A673 (cell line): ENCODE results near the gene SKAP1.

Source experiments
- EZH2 ChIP-seq: fragments of 200-600 bp; sonication (generic); IDR thresholded peaks from 2 replicates; pipeline ENCODE4 v1.6.1; 2017; ENCODE audit warnings: borderline replicate concordance, low read depth, mild to moderate bottlenecking, mixed read lengths, antibody characterized with exemption, low read length; ENCODE audit not compliant: poor library complexity, severe bottlenecking
- TF ChIP-seq, protein P1 (sequence below): fragments of 300-800, 200-600 bp; sonication (generic); conservative IDR thresholded peaks from 2 replicates; pipeline ENCODE4 v1.5.1; 2017; ENCODE audit warnings: low read depth, mild to moderate bottlenecking, antibody characterized with exemption, low read length, moderate library complexity, mixed read lengths

DNA sequence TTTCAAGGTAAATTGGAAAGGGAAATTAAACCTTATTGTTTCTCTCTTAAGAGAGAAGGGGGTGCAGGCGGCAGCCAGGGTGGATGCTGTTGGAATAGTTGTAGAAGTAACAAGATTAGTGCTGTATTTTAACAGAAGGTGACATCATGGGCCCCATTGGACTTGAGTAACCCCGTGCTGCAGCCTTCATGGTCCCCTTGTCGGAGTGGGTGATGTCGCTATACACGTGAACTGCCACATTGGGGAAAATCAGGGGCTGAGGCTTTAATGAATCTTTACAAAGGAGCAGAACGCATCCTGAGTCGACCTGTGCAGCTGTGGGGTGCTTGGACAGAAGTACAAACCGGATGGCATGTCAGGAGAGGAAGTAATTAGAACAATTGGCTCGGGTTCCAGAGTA is 319.3 kb downstream of the SKAP1 start:
- TF ChIP-seq, protein P1, sequence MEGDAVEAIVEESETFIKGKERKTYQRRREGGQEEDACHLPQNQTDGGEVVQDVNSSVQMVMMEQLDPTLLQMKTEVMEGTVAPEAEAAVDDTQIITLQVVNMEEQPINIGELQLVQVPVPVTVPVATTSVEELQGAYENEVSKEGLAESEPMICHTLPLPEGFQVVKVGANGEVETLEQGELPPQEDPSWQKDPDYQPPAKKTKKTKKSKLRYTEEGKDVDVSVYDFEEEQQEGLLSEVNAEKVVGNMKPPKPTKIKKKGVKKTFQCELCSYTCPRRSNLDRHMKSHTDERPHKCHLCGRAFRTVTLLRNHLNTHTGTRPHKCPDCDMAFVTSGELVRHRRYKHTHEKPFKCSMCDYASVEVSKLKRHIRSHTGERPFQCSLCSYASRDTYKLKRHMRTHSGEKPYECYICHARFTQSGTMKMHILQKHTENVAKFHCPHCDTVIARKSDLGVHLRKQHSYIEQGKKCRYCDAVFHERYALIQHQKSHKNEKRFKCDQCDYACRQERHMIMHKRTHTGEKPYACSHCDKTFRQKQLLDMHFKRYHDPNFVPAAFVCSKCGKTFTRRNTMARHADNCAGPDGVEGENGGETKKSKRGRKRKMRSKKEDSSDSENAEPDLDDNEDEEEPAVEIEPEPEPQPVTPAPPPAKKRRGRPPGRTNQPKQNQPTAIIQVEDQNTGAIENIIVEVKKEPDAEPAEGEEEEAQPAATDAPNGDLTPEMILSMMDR: no peak
- TF ChIP-seq EZH2: no peak
